HL-60 (cell line): ENCODE data around the gene BRMS1L.

ENCODE experiments used
- DNase-seq, 2 experiments: peaks; one replicate each; pipeline ENCODE4 v3.0.0-alpha.2; 2010 to 2020; ENCODE audit warnings: low read depth in 1 of 2, low spot score in 1 of 2
- H3K27ac ChIP-seq: fragments of 250-450 bp; sonication (Bioruptor Pico); replicated peaks from 2 replicates; pipeline ENCODE4 v1.5.1; 2020; ENCODE audit warnings: mild to moderate bottlenecking, moderate library complexity
- H3K27me3 ChIP-seq: fragments of 250-450 bp; sonication (Bioruptor Pico); 2 replicates; pipeline ENCODE4 v1.5.1; 2021; ENCODE audit warnings: mild to moderate bottlenecking, moderate library complexity; ENCODE audit not compliant: insufficient read depth, poor library complexity, severe bottlenecking
- H3K4me3 ChIP-seq: replicated peaks from 2 replicates; pipeline ENCODE4 v1.5.1; 2011; ENCODE audit warnings: mild to moderate bottlenecking, control low read depth, low read length; ENCODE audit not compliant: insufficient read depth
- CTCF ChIP-seq: IDR thresholded peaks from one replicate; pipeline ENCODE4 v1.5.1; 2011; ENCODE audit warnings: low read length, control low read depth, inconsistent platforms; ENCODE audit not compliant: insufficient read depth
- GABPA ChIP-seq: IDR thresholded peaks from 2 replicates; pipeline ENCODE4 v1.6.1; 2012; ENCODE audit warnings: low read depth
- POLR2AphosphoS5 ChIP-seq: IDR thresholded peaks from 2 replicates; pipeline ENCODE4 v1.6.1; 2012; ENCODE audit warnings: low read depth
- SPI1 ChIP-seq: IDR thresholded peaks from 2 replicates; pipeline ENCODE4 v1.6.1; 2012; ENCODE audit warnings: low read depth, mild to moderate bottlenecking, borderline replicate concordance
- TF ChIP-seq, protein P1 (sequence below): IDR thresholded peaks from 2 replicates; pipeline ENCODE4 v1.6.1; 2012; ENCODE audit warnings: low read depth; ENCODE audit not compliant: insufficient replicate concordance

Gene BRMS1L

DNA sequence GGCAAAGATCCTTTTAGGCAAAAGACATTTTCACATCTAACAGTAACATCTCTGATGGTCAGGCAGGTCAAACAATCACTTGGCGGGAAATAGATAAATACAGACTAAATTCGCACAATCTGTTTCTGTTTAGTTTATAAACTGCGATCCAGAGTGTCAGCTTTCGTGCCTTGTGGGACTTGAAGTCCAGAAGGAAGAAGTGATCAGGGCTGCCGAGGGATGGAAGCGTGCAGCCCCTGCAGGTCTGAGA is 245 bp upstream of the BRMS1L start:
- no peak for TF ChIP-seq POLR2AphosphoS5
- TF ChIP-seq, protein P1, sequence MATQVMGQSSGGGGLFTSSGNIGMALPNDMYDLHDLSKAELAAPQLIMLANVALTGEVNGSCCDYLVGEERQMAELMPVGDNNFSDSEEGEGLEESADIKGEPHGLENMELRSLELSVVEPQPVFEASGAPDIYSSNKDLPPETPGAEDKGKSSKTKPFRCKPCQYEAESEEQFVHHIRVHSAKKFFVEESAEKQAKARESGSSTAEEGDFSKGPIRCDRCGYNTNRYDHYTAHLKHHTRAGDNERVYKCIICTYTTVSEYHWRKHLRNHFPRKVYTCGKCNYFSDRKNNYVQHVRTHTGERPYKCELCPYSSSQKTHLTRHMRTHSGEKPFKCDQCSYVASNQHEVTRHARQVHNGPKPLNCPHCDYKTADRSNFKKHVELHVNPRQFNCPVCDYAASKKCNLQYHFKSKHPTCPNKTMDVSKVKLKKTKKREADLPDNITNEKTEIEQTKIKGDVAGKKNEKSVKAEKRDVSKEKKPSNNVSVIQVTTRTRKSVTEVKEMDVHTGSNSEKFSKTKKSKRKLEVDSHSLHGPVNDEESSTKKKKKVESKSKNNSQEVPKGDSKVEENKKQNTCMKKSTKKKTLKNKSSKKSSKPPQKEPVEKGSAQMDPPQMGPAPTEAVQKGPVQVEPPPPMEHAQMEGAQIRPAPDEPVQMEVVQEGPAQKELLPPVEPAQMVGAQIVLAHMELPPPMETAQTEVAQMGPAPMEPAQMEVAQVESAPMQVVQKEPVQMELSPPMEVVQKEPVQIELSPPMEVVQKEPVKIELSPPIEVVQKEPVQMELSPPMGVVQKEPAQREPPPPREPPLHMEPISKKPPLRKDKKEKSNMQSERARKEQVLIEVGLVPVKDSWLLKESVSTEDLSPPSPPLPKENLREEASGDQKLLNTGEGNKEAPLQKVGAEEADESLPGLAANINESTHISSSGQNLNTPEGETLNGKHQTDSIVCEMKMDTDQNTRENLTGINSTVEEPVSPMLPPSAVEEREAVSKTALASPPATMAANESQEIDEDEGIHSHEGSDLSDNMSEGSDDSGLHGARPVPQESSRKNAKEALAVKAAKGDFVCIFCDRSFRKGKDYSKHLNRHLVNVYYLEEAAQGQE: no peak
- TF ChIP-seq SPI1: peak; percentile 21; the same call in 1 of the 2 replicates
- Histone ChIP-seq H3K27ac (peak overlapping the region; percentile 53), H3K4me3 (peak overlapping the region; percentile 98), H3K27me3 (no peaks in the 10 kb centered on the region)
- DNase-seq: no peak

DNA sequence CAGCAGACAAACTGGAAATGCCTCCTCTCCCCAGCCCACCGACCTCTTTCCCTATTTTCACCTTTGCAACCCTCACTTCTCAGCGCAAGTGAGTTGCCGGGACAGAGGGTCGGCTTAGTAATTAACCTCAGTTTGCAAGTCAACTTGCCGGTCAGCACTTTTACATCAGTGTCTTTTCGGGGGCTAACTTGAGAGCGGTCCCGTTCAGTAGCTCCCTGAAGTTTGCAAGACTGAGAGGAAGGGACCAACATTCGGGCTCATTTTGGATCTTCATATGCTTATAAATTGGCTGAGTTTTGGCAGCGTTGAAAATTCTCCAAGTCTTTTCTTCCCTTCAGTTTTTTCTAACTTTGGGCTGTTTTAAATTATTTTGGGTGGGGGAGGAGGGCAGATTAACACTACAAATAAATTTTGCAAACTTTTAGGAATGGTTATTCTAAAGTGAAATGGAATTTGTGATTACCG is 846 bp downstream of the BRMS1L start:
- H3K4me3 ChIP-seq: peak overlapping the region; percentile 98
- DNase-seq: no peak
- no peaks in the 10 kb centered on the region for H3K27me3 ChIP-seq
- TF ChIP-seq, protein P1: no peak
- TF ChIP-seq CTCF (no peak), POLR2AphosphoS5 (no peak)
- no peak overlapping the region; the same call in 1 of the 2 replicates for H3K27ac ChIP-seq

DNA sequence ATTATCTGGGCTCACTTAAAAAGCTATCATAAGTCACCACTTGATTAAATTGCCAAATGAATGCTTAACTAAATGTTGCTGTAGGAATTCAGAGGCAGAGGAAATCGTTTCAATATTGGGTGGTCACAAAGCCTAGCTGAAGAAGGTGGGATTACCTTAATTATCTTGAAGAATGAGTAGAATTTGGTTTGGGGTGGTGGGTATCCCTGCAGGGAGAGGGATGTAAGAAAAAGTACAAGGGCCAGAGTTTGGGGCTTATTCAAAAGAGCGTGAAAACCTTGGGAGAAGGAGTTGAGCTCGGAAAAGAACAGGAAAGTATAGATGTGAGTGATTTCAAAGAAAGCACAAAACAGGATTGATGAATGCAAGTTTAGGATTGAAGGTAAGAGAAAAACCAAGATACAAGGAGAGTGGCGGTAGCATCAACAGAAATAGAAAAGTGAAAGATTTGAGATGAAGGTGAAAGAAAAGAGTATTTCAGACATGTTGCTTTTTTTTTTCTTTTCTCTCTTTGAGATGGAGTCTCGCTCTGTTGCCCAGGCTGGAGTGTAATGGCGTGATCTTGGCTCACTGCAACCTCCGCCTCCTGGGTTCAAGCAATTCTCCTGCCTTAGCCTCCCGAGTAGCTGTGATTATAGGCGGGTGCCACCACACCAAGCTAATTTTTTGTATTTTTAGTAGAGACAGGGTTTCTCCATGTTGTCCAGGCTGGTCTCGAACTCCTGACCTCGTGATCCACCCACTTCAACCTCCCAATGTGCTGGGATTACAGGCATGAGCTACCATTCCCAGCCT is 1.7 kb downstream of the BRMS1L start:
- DNase-seq: no peak
- Histone ChIP-seq H3K27ac (no peak overlapping the region), H3K27me3 (no peaks in the 10 kb centered on the region), H3K4me3 (no peak overlapping the region)
- TF ChIP-seq SPI1 (no peak), GABPA (no peak), POLR2AphosphoS5 (no peak), CTCF (no peak)
- TF ChIP-seq, protein P1: no peak
